RWPE2 (cell line): ENCODE measurements around the gene TMEM217.

Experiments
- ATAC-seq: fragments of 200-7000 bp; cut with Tn5 transposase; 3 replicates; pipeline ENCODE4 v1.9.1; 2021; ENCODE audit warnings: low read depth
- DNase-seq: peaks from one replicate; pipeline ENCODE4 v3.0.0-alpha.2; 2020; ENCODE audit warnings: low spot score
- H3K27ac ChIP-seq: fragments of 450-650 bp; 2 replicates; pipeline ENCODE4 v1.5.1; 2017; ENCODE audit warnings: mild to moderate bottlenecking; ENCODE audit not compliant: poor library complexity, severe bottlenecking
- H3K27me3 ChIP-seq: fragments of 250-450 bp; sonication (Bioruptor Pico); 2 replicates; pipeline ENCODE4 v1.5.1; 2021; ENCODE audit warnings: mild to moderate bottlenecking, moderate library complexity; ENCODE audit not compliant: insufficient read depth, poor library complexity, severe bottlenecking
- H3K36me3 ChIP-seq: fragments of 250-450 bp; sonication (Bioruptor Pico); 2 replicates; pipeline ENCODE4 v1.5.1; 2020; ENCODE audit warnings: low read depth, mild to moderate bottlenecking, moderate library complexity
- H3K4me1 ChIP-seq: fragments of 250-450 bp; sonication (Bioruptor Pico); 2 replicates; pipeline ENCODE4 v1.5.1; 2021; ENCODE audit warnings: mild to moderate bottlenecking, moderate library complexity; ENCODE audit not compliant: insufficient read depth, poor library complexity, severe bottlenecking
- H3K4me3 ChIP-seq: fragments of 250-450 bp; sonication (Bioruptor Pico); 2 replicates; pipeline ENCODE4 v1.5.1; 2021; ENCODE audit warnings: mild to moderate bottlenecking, moderate library complexity; ENCODE audit not compliant: severe bottlenecking
- H3K9me3 ChIP-seq: fragments of 250-450 bp; sonication (Bioruptor Pico); 2 replicates; pipeline ENCODE4 v1.5.1; 2021; ENCODE audit warnings: mild to moderate bottlenecking, moderate library complexity; ENCODE audit not compliant: severe bottlenecking
- CTCF ChIP-seq: fragments of 450-650 bp; IDR thresholded peaks from one replicate; pipeline ENCODE4 v1.5.1; 2017; ENCODE audit warnings: mild to moderate bottlenecking, moderate library complexity; ENCODE audit not compliant: poor library complexity, severe bottlenecking

The TMEM217 gene

GRCh38 chr6:37177935-37178517 lies 79.9 kb downstream of the TMEM217 start:
- no peak overlapping the region for H3K4me3 ChIP-seq
- ATAC-seq (no peak), DNase-seq (no peak)
- peaks cover 28% of the 10 kb centered on the region for H3K36me3 ChIP-seq
- no peaks in the 10 kb centered on the region for H3K4me1 ChIP-seq
- H3K27ac ChIP-seq: no peak overlapping the region
- no peaks in the 10 kb centered on the region for H3K27me3 ChIP-seq
- H3K9me3 ChIP-seq: no peaks in the 10 kb centered on the region
- TF ChIP-seq CTCF: no peak

- Histone ChIP-seq H3K9me3 (no peaks in the 10 kb centered on the region), H3K4me1 (peaks cover 3% of the 10 kb centered on the region), H3K27ac (no peak overlapping the region), H3K4me3 (no peak overlapping the region), H3K27me3 (no peaks in the 10 kb centered on the region), H3K36me3 (peaks cover 35% of the 10 kb centered on the region)
- ATAC-seq (no peak), DNase-seq (no peak)
- no peak for TF ChIP-seq CTCF
Measured at GRCh38 chr6:37177077-37177934, 80.6 kb downstream of the TMEM217 start.

DNA sequence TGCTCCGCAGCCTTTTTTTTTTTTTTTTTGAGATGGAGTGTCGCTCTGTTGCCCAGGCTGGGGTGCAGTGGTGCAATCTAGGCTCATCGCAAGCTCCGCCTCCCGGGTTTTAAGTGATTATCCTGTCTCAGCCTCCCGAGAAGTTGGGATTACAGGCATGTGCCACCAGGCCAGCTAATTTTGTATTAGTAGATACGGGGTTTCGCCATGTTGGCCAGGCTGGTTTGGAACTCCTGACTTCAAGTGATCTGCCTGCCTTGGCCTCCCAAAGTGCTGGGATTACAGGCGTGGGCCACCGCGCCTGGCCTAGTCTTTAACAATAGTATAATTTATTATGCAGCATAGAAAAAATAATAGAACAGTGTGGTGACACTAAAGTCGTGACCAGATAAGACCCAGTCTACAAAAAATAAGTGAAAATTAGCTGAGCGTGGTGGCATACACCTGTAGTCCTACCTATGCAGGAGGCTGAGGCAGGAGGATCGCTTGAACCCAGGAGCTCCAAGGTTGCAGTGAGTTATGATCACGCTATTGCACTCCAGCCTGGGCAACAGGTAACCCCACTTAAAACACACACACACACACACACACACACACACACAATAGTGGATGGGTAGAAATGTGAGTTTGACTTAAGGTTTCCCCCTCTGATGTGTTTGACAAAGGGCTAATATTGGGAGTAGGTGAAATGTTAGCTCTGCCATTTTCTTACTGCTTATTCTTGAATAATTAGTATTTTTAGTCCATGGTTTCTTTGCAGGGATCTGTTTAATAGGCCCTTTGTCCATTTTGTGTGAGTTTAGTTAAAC lies 81.5 kb downstream of the TMEM217 start:
- Histone ChIP-seq H3K9me3 (no peaks in the 10 kb centered on the region), H3K27ac (no peak overlapping the region), H3K36me3 (peaks cover 41% of the 10 kb centered on the region), H3K4me1 (peaks cover 3% of the 10 kb centered on the region), H3K4me3 (no peak overlapping the region), H3K27me3 (no peaks in the 10 kb centered on the region)
- DNase-seq: no peak
- TF ChIP-seq CTCF: no peak
- ATAC-seq: no peak

DNA sequence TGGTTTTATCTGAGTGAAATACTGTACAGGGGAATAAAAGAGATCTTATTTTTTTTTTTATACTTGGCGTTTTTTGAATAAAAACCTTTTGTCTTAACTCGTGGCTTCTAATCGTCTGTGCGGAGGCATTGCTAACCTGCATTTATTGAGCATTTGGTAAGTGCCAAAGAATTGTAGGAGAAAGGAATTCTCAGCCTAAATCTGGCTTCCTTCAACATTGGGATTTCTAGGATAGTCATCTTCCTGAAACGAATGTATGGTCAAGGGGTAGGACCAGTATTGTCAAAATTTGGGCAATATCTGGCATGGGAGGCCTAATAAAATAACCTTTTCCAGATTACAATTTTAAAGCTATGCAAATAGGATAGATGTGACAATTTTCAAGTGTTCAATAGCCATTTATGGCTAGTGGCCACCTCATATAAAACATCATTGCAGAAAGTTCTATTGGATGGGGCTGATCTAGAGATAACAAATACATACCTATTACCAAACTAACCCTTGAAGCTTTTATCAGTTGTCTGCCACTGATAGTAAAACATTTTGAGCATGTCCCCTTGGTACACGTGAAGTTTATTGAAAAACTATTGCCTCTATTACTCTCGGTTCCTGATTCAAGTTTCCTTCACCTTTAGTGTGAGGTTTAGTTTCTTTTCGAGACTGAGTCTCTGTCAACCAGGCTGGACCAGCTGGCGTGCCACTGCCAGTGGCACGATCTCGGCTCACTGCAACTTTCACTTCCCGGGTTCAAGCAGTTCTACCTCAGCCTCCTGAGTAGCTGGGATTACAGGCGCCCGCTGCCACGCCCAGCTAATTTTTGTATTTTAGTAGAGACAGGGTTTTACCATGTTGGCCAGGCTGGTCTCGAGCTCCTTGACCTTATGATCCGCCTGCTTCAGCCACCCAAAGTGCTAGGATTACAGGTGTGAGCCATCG lies 82.3 kb downstream of the TMEM217 start:
- Histone ChIP-seq H3K36me3 (peaks cover 49% of the 10 kb centered on the region), H3K4me1 (peaks cover 3% of the 10 kb centered on the region), H3K9me3 (no peaks in the 10 kb centered on the region), H3K4me3 (no peak overlapping the region), H3K27ac (no peak overlapping the region), H3K27me3 (no peaks in the 10 kb centered on the region)
- DNase-seq: no peak
- ATAC-seq: no peak
- TF ChIP-seq CTCF: no peak
